Measurements from ENCODE around the gene SEC14L1. TPM values are rescaled to one million over a fixed set of nuclear protein-coding genes. Genes with fewer than 3 reads are reported as not detected.

The SEC14L1 gene
- total RNA-seq, 1 experiment from 2014 or later: 58.6 TPM

GRCh38 chr17:77119668-77120301 is 21.0 kb upstream of the SEC14L1 start:
- Histone ChIP-seq H3K9ac (ENCODE audit: extremely low read depth, insufficient read length, low read length) (no peak overlapping the region), H3K27me3 (ENCODE audit: insufficient read depth, low read length) (no peaks in the 10 kb centered on the region), H2BK120ac (ENCODE audit: low read depth, low read length, poor library complexity, severe bottlenecking) (no peak overlapping the region), H3K56ac (ENCODE audit: insufficient read length, low read depth, low read length) (no peak overlapping the region), H3K79me1 (ENCODE audit: insufficient read depth, low read depth, low read length, poor library complexity, severe bottlenecking) (no peaks in the 10 kb centered on the region), H3T11ph (ENCODE audit: low read length) (no peak overlapping the region), H3K4me1 (ENCODE audit: insufficient read depth, low read length) (no peaks in the 10 kb centered on the region), H3K27ac (ENCODE audit: insufficient read length, low read depth, low read length) (no peak overlapping the region), H3K4ac (ENCODE audit: low read depth, low read length) (no peak overlapping the region), H2BK20ac (ENCODE audit: low read depth, low read length, poor library complexity, severe bottlenecking) (no peak overlapping the region), H3K23ac (ENCODE audit: insufficient read length, low read depth, low read length) (no peak overlapping the region), H3K79me2 (ENCODE audit: insufficient read depth, low read length) (no peaks in the 10 kb centered on the region), H3K9me3 (ENCODE audit: control insufficient read depth, low read depth, low read length) (no peaks in the 10 kb centered on the region), H3K14ac (ENCODE audit: insufficient read depth, low read length) (no peak overlapping the region), H4K8ac (replicated peaks; ENCODE audit: insufficient read length, low read depth, low read length) (no peak overlapping the region), H4K91ac (ENCODE audit: insufficient read length, low read depth, low read length) (no peak overlapping the region), H2AK5ac (ENCODE audit: insufficient read length, low read length) (no peak overlapping the region), H2BK12ac (ENCODE audit: insufficient read length, low read depth, low read length) (no peak overlapping the region), H2BK15ac (ENCODE audit: low read depth, low read length) (no peak overlapping the region), H3K4me2 (ENCODE audit: insufficient read depth, insufficient read length, low read length) (no peak overlapping the region), H3K23me2 (ENCODE audit: insufficient read length, low read depth, low read length, poor library complexity, severe bottlenecking) (no peaks in the 10 kb centered on the region), H2BK5ac (ENCODE audit: insufficient read length, low read length) (no peak overlapping the region), H4K20me1 (ENCODE audit: control insufficient read depth, insufficient read depth, insufficient read length) (no peaks in the 10 kb centered on the region), H2AFZ (ENCODE audit: low read length) (no peak overlapping the region), H3K18ac (ENCODE audit: insufficient read length, low read depth, low read length) (no peak overlapping the region), H4K5ac (ENCODE audit: insufficient read length, low read depth, low read length) (no peak overlapping the region)
- Mint-ChIP-seq H3K4me1 (no peaks in the 10 kb centered on the region), H3K27me3 (ENCODE audit: low read depth) (no peaks in the 10 kb centered on the region; the same call in 1 of the 2 replicates), H3K4me3 (no peak overlapping the region), H3K9me3 (no peaks in the 10 kb centered on the region), H3K27ac (0 out of 7 replicates have a peak overlapping the region, but pooled peaks of 1 of the 3 experiments have one; percentile 6), H3K36me3 (ENCODE audit: insufficient read depth in 1 of 3, low read depth in 3 of 3) (no peaks in the 10 kb centered on the region)
- no peak for TF ChIP-seq CTCF (conservative IDR thresholded peaks at IDR 0.05)
- DNase-seq: no peak
- no CpG with 5 or more reads among the region's 10 CpGs for WGBS (ENCODE audit: extremely low coverage, insufficient read length, low lambda C conversion rate)
